Caco-2 (cell line): ENCODE measurements around the gene C9orf85. TPM values are rescaled to one million over a fixed set of nuclear protein-coding genes. Genes with fewer than 3 reads are reported as not detected.

Experiments
- BruUV-seq: library from RNA; stranded (reverse); fragments of 400-500 nt; replicated peaks from 2 replicates; lab custom pipeline; 2021; lab: Mats Ljungman, UMichigan
- CTCF ChIA-PET: fragments of 300-600 bp; sonication (Branson Sonifier 250); formaldehyde crosslinking; loops from one replicate; lab custom pipeline; 2022; ENCODE audit warnings: antibody characterized with exemption; lab: Charles Lee
- POLR2A ChIA-PET: fragments of 300-600 bp; sonication (Branson Sonifier 250); formaldehyde crosslinking; loops from one replicate; lab custom pipeline; 2022; ENCODE audit warnings: antibody characterized with exemption; lab: Charles Lee
- DNase-seq, 2 experiments: peaks; one replicate each; pipeline versions ENCODE4 v3.0.0 to v3.0.0-alpha.2; 2020 to 2022
- H3K27me3 ChIP-seq: replicated peaks from 2 replicates; pipeline ENCODE4 v1.6.0; 2011; ENCODE audit warnings: low read length; ENCODE audit not compliant: control insufficient read depth, insufficient read depth
- H3K36me3 ChIP-seq: 2 replicates; pipeline ENCODE4 v1.5.1; 2011; ENCODE audit warnings: low read length; ENCODE audit not compliant: control insufficient read depth, insufficient read depth
- H3K4me1 ChIP-seq: fragments of 250-450 bp; sonication (Bioruptor Pico); 2 replicates; pipeline ENCODE4 v1.5.1; 2020; ENCODE audit warnings: mild to moderate bottlenecking
- H3K4me3 ChIP-seq: 2 replicates; pipeline ENCODE4 v1.5.1; 2011; ENCODE audit warnings: low read depth, mild to moderate bottlenecking, control low read depth, low read length
- H3K9me3 ChIP-seq: fragments of 250-450 bp; sonication (Bioruptor Pico); 2 replicates; pipeline ENCODE4 v1.5.1; 2020; ENCODE audit warnings: mild to moderate bottlenecking, moderate library complexity
- H3K27ac Mint-ChIP-seq: one replicate; pipeline ENCODE4 v1.8.0; 2022; ENCODE audit warnings: mixed read lengths; ENCODE audit not compliant: unreplicated experiment
- H3K27me3 Mint-ChIP-seq: one replicate; pipeline ENCODE4 v1.8.0; 2022; ENCODE audit warnings: mixed read lengths; ENCODE audit not compliant: insufficient read depth, unreplicated experiment
- H3K36me3 Mint-ChIP-seq: one replicate; pipeline ENCODE4 v1.8.0; 2022; ENCODE audit warnings: mild to moderate bottlenecking, mixed read lengths; ENCODE audit not compliant: insufficient read depth, unreplicated experiment
- H3K4me1 Mint-ChIP-seq: one replicate; pipeline ENCODE4 v1.8.0; 2022; ENCODE audit warnings: low read depth, mixed read lengths; ENCODE audit not compliant: unreplicated experiment
- H3K4me3 Mint-ChIP-seq: one replicate; pipeline ENCODE4 v1.8.0; 2022; ENCODE audit warnings: mild to moderate bottlenecking, moderate library complexity, mixed read lengths; ENCODE audit not compliant: unreplicated experiment
- H3K9me3 Mint-ChIP-seq: one replicate; pipeline ENCODE4 v1.8.0; 2022; ENCODE audit warnings: mixed read lengths; ENCODE audit not compliant: unreplicated experiment
- intact Hi-C: fragments of 100-400 bp; cut with micrococcal nuclease; formaldehyde crosslinking; loops from one replicate; pipeline ENCODE4 v1.10.0; 2022; ENCODE audit not compliant: unreplicated experiment
- total RNA-seq: library from RNA; stranded (reverse); gene quantifications from 2 replicates; pipeline ENCODE4 v1.2.3, GENCODE V29; 2022
- TF ChIP-seq, protein P1 (sequence below), 2 experiments: fragments of 200-600 bp in 1 of 2; IDR thresholded peaks; 1 replicate in 1 of 2; 2 replicates in 1 of 2; pipeline versions ENCODE4 v1.5.1 to v1.8.0; 2011 to 2022; ENCODE audit warnings: antibody characterized with exemption in 1 of 2, control low read depth in 1 of 2, inconsistent platforms in 1 of 2, low read depth in 1 of 2, low read length in 1 of 2, mild to moderate bottlenecking in 1 of 2, moderate library complexity in 1 of 2; ENCODE audit not compliant: insufficient read depth in 1 of 2, severe bottlenecking in 1 of 2, unreplicated experiment in 1 of 2

C9orf85 gene
- total RNA-seq, 1 experiment from 2014 or later, result 2.4 TPM

DNA sequence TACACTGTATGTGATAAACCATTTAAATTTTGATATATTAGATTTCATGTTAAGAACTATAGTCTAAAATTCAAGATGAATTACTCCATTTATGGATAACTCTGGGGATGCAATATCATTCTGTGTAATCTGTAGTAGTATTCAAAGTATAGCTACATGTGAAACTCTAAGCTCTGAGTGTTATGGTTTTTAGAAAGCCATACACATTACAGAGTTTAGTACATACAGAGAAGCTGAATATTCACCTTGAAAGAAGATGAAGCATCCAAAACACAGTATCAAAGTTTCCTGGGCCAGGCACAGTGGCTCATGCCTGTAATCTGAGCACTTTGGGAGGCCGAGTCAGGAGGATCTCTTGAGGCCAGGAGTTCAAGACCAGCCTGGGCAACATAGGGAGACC lies 25.4 kb upstream of the C9orf85 start:
- POLR2A ChIA-PET, result no interaction called here
- CTCF ChIA-PET, result no interaction called here
- H3K9me3 Mint-ChIP-seq, result no peaks in the 10 kb centered on the region

DNA sequence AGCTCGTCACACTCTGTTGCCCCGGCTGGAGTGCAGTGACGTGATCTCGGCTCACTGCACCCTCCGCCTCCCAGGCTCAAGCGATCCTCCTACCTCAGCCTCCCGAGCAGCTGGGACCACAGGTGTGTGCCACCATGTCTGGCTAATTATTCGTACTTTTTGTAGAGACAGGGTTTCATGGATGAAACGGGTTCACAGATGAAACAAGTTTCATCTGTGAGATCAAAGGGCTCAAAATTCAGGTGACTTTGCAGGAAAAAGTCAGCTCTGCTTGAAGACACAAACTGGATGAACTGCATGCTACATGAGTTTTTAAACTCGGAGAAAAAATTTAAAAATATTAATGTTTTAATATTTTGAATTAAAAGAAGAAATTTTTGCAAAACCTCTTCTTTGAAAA lies 24.9 kb upstream of the C9orf85 start:
- H3K36me3 Mint-ChIP-seq, result no peaks in the 10 kb centered on the region
- intact Hi-C loops, result no loop called here
- no peaks in the 10 kb centered on the region for H3K27me3 ChIP-seq
- no TSS peak for BruUV-seq
- H3K4me3 ChIP-seq, result no peak overlapping the region
- no peak overlapping the region for H3K4me3 Mint-ChIP-seq
- no peaks in the 10 kb centered on the region for H3K4me1 ChIP-seq
- H3K9me3 ChIP-seq, result no peaks in the 10 kb centered on the region
- no peaks in the 10 kb centered on the region for H3K27me3 Mint-ChIP-seq
- ChIA-PET POLR2A (interaction anchor here (0.6 kb wide), 1 partner anchor 22 kb away, joined by 3 read pairs; no protein-coding TSS in a partner anchor), CTCF (no interaction called here)
- TF ChIP-seq, protein P1, sequence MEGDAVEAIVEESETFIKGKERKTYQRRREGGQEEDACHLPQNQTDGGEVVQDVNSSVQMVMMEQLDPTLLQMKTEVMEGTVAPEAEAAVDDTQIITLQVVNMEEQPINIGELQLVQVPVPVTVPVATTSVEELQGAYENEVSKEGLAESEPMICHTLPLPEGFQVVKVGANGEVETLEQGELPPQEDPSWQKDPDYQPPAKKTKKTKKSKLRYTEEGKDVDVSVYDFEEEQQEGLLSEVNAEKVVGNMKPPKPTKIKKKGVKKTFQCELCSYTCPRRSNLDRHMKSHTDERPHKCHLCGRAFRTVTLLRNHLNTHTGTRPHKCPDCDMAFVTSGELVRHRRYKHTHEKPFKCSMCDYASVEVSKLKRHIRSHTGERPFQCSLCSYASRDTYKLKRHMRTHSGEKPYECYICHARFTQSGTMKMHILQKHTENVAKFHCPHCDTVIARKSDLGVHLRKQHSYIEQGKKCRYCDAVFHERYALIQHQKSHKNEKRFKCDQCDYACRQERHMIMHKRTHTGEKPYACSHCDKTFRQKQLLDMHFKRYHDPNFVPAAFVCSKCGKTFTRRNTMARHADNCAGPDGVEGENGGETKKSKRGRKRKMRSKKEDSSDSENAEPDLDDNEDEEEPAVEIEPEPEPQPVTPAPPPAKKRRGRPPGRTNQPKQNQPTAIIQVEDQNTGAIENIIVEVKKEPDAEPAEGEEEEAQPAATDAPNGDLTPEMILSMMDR (IDR thresholded peaks at IDR 0.05; ENCODE audit: insufficient read depth in 1 of 2, low read depth in 1 of 2, low read length in 1 of 2, severe bottlenecking in 1 of 2, unreplicated experiment in 1 of 2), result no peak
- no peaks in the 10 kb centered on the region for H3K4me1 Mint-ChIP-seq
- DNase-seq, result no peak
- H3K36me3 ChIP-seq, result no peaks in the 10 kb centered on the region
- no peak overlapping the region for H3K27ac Mint-ChIP-seq
- no peaks in the 10 kb centered on the region for H3K9me3 Mint-ChIP-seq

More for the DNA sequence above, 25.4 kb upstream of the C9orf85 start:
- Mint-ChIP-seq H3K36me3 (no peaks in the 10 kb centered on the region), H3K27ac (no peak overlapping the region), H3K4me1 (no peaks in the 10 kb centered on the region), H3K4me3 (no peak overlapping the region), H3K27me3 (no peaks in the 10 kb centered on the region)
- H3K27me3 ChIP-seq, result no peaks in the 10 kb centered on the region
- TF ChIP-seq, protein P1 (IDR thresholded peaks at IDR 0.05; ENCODE audit: insufficient read depth in 1 of 2, low read depth in 1 of 2, low read length in 1 of 2, severe bottlenecking in 1 of 2, unreplicated experiment in 1 of 2), result no peak
- no peaks in the 10 kb centered on the region for H3K36me3 ChIP-seq
- DNase-seq, result no peak
- H3K4me3 ChIP-seq, result no peak overlapping the region
- BruUV-seq, result no TSS peak
- H3K4me1 ChIP-seq, result no peaks in the 10 kb centered on the region
- intact Hi-C loops, result no loop called here
- H3K9me3 ChIP-seq, result no peaks in the 10 kb centered on the region

DNA sequence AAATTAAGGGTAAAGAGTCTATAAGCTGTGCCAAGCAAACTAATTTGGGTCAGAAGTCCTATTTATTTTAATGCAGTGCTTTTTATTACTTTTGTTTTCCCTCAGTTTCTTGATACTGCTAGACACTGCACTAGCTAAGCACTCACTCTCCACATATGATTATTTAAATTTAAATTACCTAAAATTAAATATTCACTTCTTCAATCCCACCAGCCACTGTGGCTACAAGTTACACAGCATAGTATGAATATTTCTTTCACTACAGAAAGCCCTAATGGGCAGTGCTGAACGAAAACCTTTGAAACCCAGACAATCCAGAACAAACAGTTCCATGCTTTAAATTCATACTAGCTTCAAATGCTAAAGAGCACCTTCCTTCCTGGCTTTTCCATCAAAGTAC lies 24.1 kb upstream of the C9orf85 start:
- Histone ChIP-seq H3K9me3 (no peaks in the 10 kb centered on the region), H3K36me3 (no peaks in the 10 kb centered on the region), H3K4me3 (no peak overlapping the region), H3K4me1 (no peaks in the 10 kb centered on the region), H3K27me3 (no peaks in the 10 kb centered on the region)
- Mint-ChIP-seq H3K36me3 (no peaks in the 10 kb centered on the region), H3K27ac (no peak overlapping the region), H3K4me1 (no peaks in the 10 kb centered on the region), H3K27me3 (no peaks in the 10 kb centered on the region), H3K9me3 (no peaks in the 10 kb centered on the region), H3K4me3 (no peak overlapping the region)
- DNase-seq, result no peak
- intact Hi-C loops, result no loop called here
- no TSS peak for BruUV-seq
- ChIA-PET CTCF (no interaction called here), POLR2A (interaction anchor here (0.6 kb wide), 1 partner anchor 21 kb away, joined by 3 read pairs; no protein-coding TSS in a partner anchor)
- TF ChIP-seq, protein P1 (IDR thresholded peaks at IDR 0.05; ENCODE audit: insufficient read depth in 1 of 2, low read depth in 1 of 2, low read length in 1 of 2, severe bottlenecking in 1 of 2, unreplicated experiment in 1 of 2), result no peak
